K562 (cell line): ENCODE data around the gene SIGLEC11. TPM values are rescaled to one million over a fixed set of nuclear protein-coding genes. Genes with fewer than 3 reads are reported as not detected.

ENCODE experiments used
- ATAC-seq: fragments of 200-7000 bp; cut with Tn5 transposase; 3 replicates; pipeline ENCODE4 v1.9.1; 2020; ENCODE audit warnings: moderate library complexity
- BruUV-seq: library from RNA; stranded (reverse); fragments of 400-500 nt; replicated peaks from 2 replicates; lab custom pipeline; 2021; lab: Mats Ljungman, UMichigan
- CTCF ChIA-PET: fragments of 300-600 bp; formaldehyde crosslinking; extraction: SDS; loops from one replicate; lab custom pipeline; 2021; ENCODE audit warnings: low intra/inter-chr PET ratio; lab: Yijun Ruan, JAX
- POLR2A ChIA-PET: fragments of 300-600, 350-650 bp; sonication (Branson Sonifier 250); formaldehyde crosslinking; extraction: SDS; loops from one replicate; lab custom pipeline; 2021; ENCODE audit warnings: antibody characterized with exemption, inconsistent platforms; lab: Yijun Ruan, JAX
- DNase-seq, 4 experiments: peaks; one replicate each; pipeline versions ENCODE4 v3.0.0 to v3.0.0-alpha.2; 2011 to 2018; ENCODE audit warnings: low spot score in 3 of 4, mixed read lengths in 3 of 4; ENCODE audit errors: extremely low read depth in 1 of 4
- FAIRE-seq: peaks from 2 replicates; lab custom pipeline; 2011; peaks lifted over from hg19 to GRCh38; lab: Jason Lieb, UNC
- H2AFZ ChIP-seq: 2 replicates; pipeline ENCODE4 v1.6.0; 2011; ENCODE audit warnings: low read depth, low read length, control low read depth, inconsistent platforms
- H3K27ac ChIP-seq: fragments of 200-600 bp; 3 replicates; pipeline ENCODE4 v1.8.0; 2011; ENCODE audit warnings: low read depth, mild to moderate bottlenecking, control low read depth, inconsistent platforms, low read length, moderate library complexity, mixed read lengths; ENCODE audit errors: extremely low read depth
- H3K27me3 ChIP-seq, 2 experiments: fragments of 300-600 bp in 1 of 2; 2 replicates in 1 of 2; 3 replicates in 1 of 2; pipeline versions ENCODE4 v1.6.0 to v1.8.0; 2011; ENCODE audit warnings: inconsistent platforms in 2 of 2, low read length in 2 of 2, mild to moderate bottlenecking in 1 of 2, mixed read lengths in 1 of 2, moderate library complexity in 1 of 2; ENCODE audit not compliant: control insufficient read depth in 2 of 2, insufficient read depth in 2 of 2
- H3K36me3 ChIP-seq: fragments of 300-600 bp; 3 replicates; pipeline ENCODE4 v1.8.0; 2011; ENCODE audit warnings: mild to moderate bottlenecking, low read length, inconsistent platforms; ENCODE audit not compliant: control insufficient read depth, insufficient read depth
- H3K4me1 ChIP-seq, 2 experiments: fragments of 200-600 bp in 1 of 2; replicated peaks in 1 of 2; 2 replicates in 1 of 2; 3 replicates in 1 of 2; pipeline versions ENCODE4 v1.5.1 to v1.8.0; 2011; ENCODE audit warnings: inconsistent platforms in 2 of 2, low read length in 2 of 2, mild to moderate bottlenecking in 1 of 2, mixed read lengths in 1 of 2, moderate library complexity in 1 of 2; ENCODE audit not compliant: control insufficient read depth in 2 of 2, insufficient read depth in 2 of 2
- H3K4me2 ChIP-seq: 2 replicates; pipeline ENCODE4 v1.6.1; 2011; ENCODE audit warnings: low read length, control low read depth, inconsistent platforms, mixed read lengths; ENCODE audit not compliant: insufficient read depth
- H3K4me3 ChIP-seq: fragments of 200-600 bp; sonication (generic), shearing (Covaris generic); 2 replicates; pipeline ENCODE4 v1.5.1; 2016; ENCODE audit warnings: control low read depth, inconsistent platforms
- H3K79me2 ChIP-seq: fragments of 200-600 bp; 3 replicates; pipeline ENCODE4 v1.8.0; 2011; ENCODE audit warnings: low read length, inconsistent platforms; ENCODE audit not compliant: control insufficient read depth, insufficient read depth
- H3K9ac ChIP-seq, 2 experiments: 2 replicates each; pipeline versions ENCODE4 v1.6.0 to v1.6.1; 2011; ENCODE audit warnings: low read depth in 2 of 2, low read length in 2 of 2, control low read depth in 1 of 2, inconsistent platforms in 1 of 2, mild to moderate bottlenecking in 1 of 2, mixed read lengths in 1 of 2; ENCODE audit not compliant: insufficient read depth in 1 of 2
- H3K9me1 ChIP-seq: one replicate; pipeline ENCODE4 v1.6.0; 2011; ENCODE audit warnings: inconsistent platforms, mild to moderate bottlenecking, low read length, moderate library complexity; ENCODE audit not compliant: control insufficient read depth, insufficient read depth
- H3K9me3 ChIP-seq: replicated peaks from 2 replicates; pipeline ENCODE4 v1.5.1; 2011; ENCODE audit warnings: low read depth, low read length, inconsistent platforms; ENCODE audit not compliant: control insufficient read depth, insufficient read depth
- H4K20me1 ChIP-seq: replicated peaks from 2 replicates; pipeline ENCODE4 v1.6.1; 2011; ENCODE audit warnings: low read length, inconsistent platforms, mixed read lengths; ENCODE audit not compliant: control insufficient read depth, insufficient read depth
- CTCFL ChIP-seq: IDR thresholded peaks from 2 replicates; pipeline ENCODE4 v1.6.1; 2011; ENCODE audit warnings: borderline replicate concordance, low read depth, mild to moderate bottlenecking, moderate library complexity, low read length; ENCODE audit not compliant: insufficient read depth, poor library complexity, severe bottlenecking
- DIDO1 ChIP-seq: fragments of 450-650 bp; IDR thresholded peaks from 2 replicates; pipeline ENCODE4 v1.6.1; 2016; ENCODE audit warnings: low read depth, missing biosample characterization, missing genetic modification characterization
- HNRNPK ChIP-seq: fragments of 200-400 bp; formaldehyde crosslinking; IDR thresholded peaks from one replicate; pipeline ENCODE4 v1.6.1; 2018; ENCODE audit warnings: mild to moderate bottlenecking, low read depth, low read length; ENCODE audit not compliant: poor library complexity, severe bottlenecking
- HNRNPL ChIP-seq: fragments of 200-400 bp; formaldehyde crosslinking; IDR thresholded peaks from 2 replicates; pipeline ENCODE4 v1.6.1; 2017; ENCODE audit warnings: low read depth, mild to moderate bottlenecking, low read length
- USF2 ChIP-seq: sonication (generic); formaldehyde crosslinking; IDR thresholded peaks from 2 replicates; pipeline ENCODE4 v1.5.0; 2020; ENCODE audit warnings: missing genetic modification reagents
- ZBTB40 ChIP-seq, 2 experiments: fragments of 450-650 bp in 1 of 2; sonication (generic) in 1 of 2; formaldehyde crosslinking in 1 of 2; IDR thresholded peaks; 2 replicates each; pipeline versions ENCODE4 v1.7.1 to v1.9.0; 2016 to 2022; ENCODE audit warnings: inconsistent platforms in 1 of 2, mild to moderate bottlenecking in 1 of 2, missing genetic modification reagents in 1 of 2
- ZNF584 ChIP-seq: fragments of 200-800 bp; sonication (Bioruptor generic); IDR thresholded peaks from 2 replicates; pipeline ENCODE4 v1.6.1; 2016; ENCODE audit warnings: low read depth, mild to moderate bottlenecking, missing genetic modification characterization, missing compliant biosample characterization
- WGBS: fragments of 100-300 bp; shearing (Covaris generic); methylation state at CpG from one replicate; pipeline ENCODE4 v1.1.6; 2016; ENCODE audit warnings: low coverage, mixed read lengths; ENCODE audit not compliant: insufficient coverage; ENCODE audit errors: missing lambda C conversion rate; 5-methylcytosine and 5-hydroxymethylcytosine counted together
- in situ Hi-C: fragments of 300-500 bp; cut with MboI; formaldehyde crosslinking; loops from 4 replicates; pipeline ENCODE4 v1.15.0; 2018; ENCODE audit warnings: inconsistent platforms, mixed read lengths
- intact Hi-C: fragments of 100-400 bp; cut with micrococcal nuclease; formaldehyde crosslinking; loops from 2 replicates; pipeline ENCODE4 v1.14.2; 2022
- polyA plus RNA-seq, 8 experiments: library from polyadenylated mRNA; depleted of rRNA in 4 of 8; stranded (reverse) in 5 of 8; unstranded in 3 of 8; fragments of >200 nt; fragmentation: Nextera tagmentation in 2 of 8; fragmentation: Illumina TruSeq in 1 of 8; extraction: Ambion mirVana in 2 of 8; extraction: Trizol in 1 of 8; gene quantifications; 2 replicates each; pipeline versions ENCODE4 v1.2.1 to v1.2.3, GENCODE V29; 2011 to 2014; ENCODE audit warnings: inconsistent platforms in 1 of 8, missing spikeins in 1 of 8
- total RNA-seq, 7 experiments: library from RNA; depleted of rRNA in 6 of 7; stranded (reverse); fragments of >200 nt in 6 of 7; fragmentation: Illumina TruSeq in 2 of 7; extraction: Trizol in 2 of 7; gene quantifications; 2 replicates each; pipeline versions ENCODE4 v1.2.1 to v1.2.3, GENCODE V29; 2011 to 2021; ENCODE audit warnings: low replicate concordance in 1 of 7

Gene SIGLEC11
- total and polyA plus RNA-seq, 9 of the 15 experiments (the other 6 are each of a cell fraction or from before 2014, with no cell fraction given) = not detected

GRCh38 chr19:49988433-49988832 is 27.5 kb upstream of the SIGLEC11 start:
- Histone ChIP-seq H3K9ac (no peak overlapping the region), H2AFZ (no peak overlapping the region), H3K27me3 (no peaks in the 10 kb centered on the region), H4K20me1 (peaks cover 26% of the 10 kb centered on the region), H3K36me3 (peaks cover 34% of the 10 kb centered on the region; the same call in 2 of the 3 replicates), H3K79me2 (no peaks in the 10 kb centered on the region), H3K9me1 (peaks cover 3% of the 10 kb centered on the region), H3K4me1 (peaks cover 0 to 4% of the 10 kb centered on the region in 2 experiments; a peak in 3 of 5 replicates), H3K27ac (no peak overlapping the region), H3K4me2 (no peak overlapping the region), H3K4me3 (no peak overlapping the region), H3K9me3 (no peaks in the 10 kb centered on the region)
- intact Hi-C loops (no loop called here), in situ Hi-C loops (no loop called here)
- 76% methylated on average over 9 of the region's 9 CpGs for WGBS
- ATAC-seq = no peak
- FAIRE-seq = no peak
- POLR2A ChIA-PET = no interaction called here
- CTCF ChIA-PET = no interaction called here
- BruUV-seq = no TSS peak
- no peak for DNase-seq
- TF ChIP-seq ZBTB40 (IDR thresholded peaks at IDR 0.05) (no peak), ZBTB40 (CRISPR knock-in tag; IDR thresholded peaks at IDR 0.05) (no peak), DIDO1 (tag) (no peak), USF2 (no peak), HNRNPL (no peak), HNRNPK (no peak), ZNF584 (CRISPR knock-in tag) (no peak), CTCFL (no peak)
